A673 (cell line): ENCODE measurements around the gene TSKU. TPM values are rescaled to one million over a fixed set of nuclear protein-coding genes. Genes with fewer than 3 reads are reported as not detected.

Source experiments
- BruUV-seq: library from RNA; stranded (reverse); fragments of 400-500 nt; replicated peaks from 2 replicates; lab custom pipeline; 2021; lab: Mats Ljungman, UMichigan
- CTCF ChIA-PET: fragments of 300-600 bp; sonication (Branson Sonifier 250); formaldehyde crosslinking; loops from one replicate; lab custom pipeline; 2022; ENCODE audit warnings: antibody characterized with exemption; lab: Charles Lee
- POLR2A ChIA-PET: fragments of 300-600 bp; sonication (Branson Sonifier 250); formaldehyde crosslinking; loops from one replicate; lab custom pipeline; 2022; ENCODE audit warnings: antibody characterized with exemption; ENCODE audit not compliant: low non-redundant PET; lab: Charles Lee
- DNase-seq: peaks from one replicate; pipeline ENCODE4 v3.0.0-alpha.2; 2015; ENCODE audit warnings: low spot score
- H3K27ac ChIP-seq: fragments of 200-600 bp; sonication (generic); 2 replicates; pipeline ENCODE4 v1.5.1; 2016; ENCODE audit warnings: mixed run types, low read depth, mild to moderate bottlenecking, mixed read lengths, antibody characterized with exemption, low read length; ENCODE audit not compliant: poor library complexity, severe bottlenecking
- H3K27me3 ChIP-seq: fragments of 200-600 bp; sonication (generic); replicated peaks from 2 replicates; pipeline ENCODE4 v1.6.1; 2017; ENCODE audit warnings: mixed run types, low read depth, mild to moderate bottlenecking, mixed read lengths, antibody characterized with exemption, low read length; ENCODE audit not compliant: insufficient read depth, poor library complexity
- H3K36me3 ChIP-seq: fragments of 200-600 bp; sonication (generic); 2 replicates; pipeline ENCODE4 v1.6.1; 2016; ENCODE audit warnings: mixed run types, mild to moderate bottlenecking, mixed read lengths, antibody characterized with exemption, low read length; ENCODE audit not compliant: insufficient read depth, poor library complexity, severe bottlenecking
- H3K4me1 ChIP-seq: fragments of 200-600 bp; sonication (generic); 2 replicates; pipeline ENCODE4 v1.6.1; 2017; ENCODE audit warnings: mixed run types, mild to moderate bottlenecking, mixed read lengths, antibody characterized with exemption, low read length; ENCODE audit not compliant: insufficient read depth, poor library complexity, severe bottlenecking
- H3K4me3 ChIP-seq: fragments of 200-600 bp; sonication (generic); 2 replicates; pipeline ENCODE4 v1.5.1; 2016; ENCODE audit warnings: low read depth, mixed run types, mild to moderate bottlenecking, mixed read lengths, low read length; ENCODE audit not compliant: poor library complexity, severe bottlenecking
- H3K9me3 ChIP-seq: fragments of 200-600 bp; sonication (generic); 2 replicates; pipeline ENCODE4 v1.6.1; 2016; ENCODE audit warnings: mixed run types, low read depth, mild to moderate bottlenecking, mixed read lengths, antibody characterized with exemption, low read length; ENCODE audit not compliant: poor library complexity, severe bottlenecking
- EZH2 ChIP-seq: fragments of 200-600 bp; sonication (generic); IDR thresholded peaks from 2 replicates; pipeline ENCODE4 v1.6.1; 2017; ENCODE audit warnings: borderline replicate concordance, low read depth, mild to moderate bottlenecking, mixed read lengths, antibody characterized with exemption, low read length; ENCODE audit not compliant: poor library complexity, severe bottlenecking
- intact Hi-C: fragments of 100-400 bp; cut with micrococcal nuclease; formaldehyde crosslinking; loops from one replicate; pipeline ENCODE4 v1.10.0; 2022; ENCODE audit not compliant: unreplicated experiment
- total RNA-seq: library from RNA; stranded (reverse); gene quantifications from 2 replicates; pipeline ENCODE4 v1.2.3, GENCODE V29; 2021
- TF ChIP-seq, protein P1 (sequence below): fragments of 300-800, 200-600 bp; sonication (generic); conservative IDR thresholded peaks from 2 replicates; pipeline ENCODE4 v1.5.1; 2017; ENCODE audit warnings: low read depth, mild to moderate bottlenecking, antibody characterized with exemption, low read length, moderate library complexity, mixed read lengths

The TSKU gene
- total RNA-seq, 1 experiment from 2014 or later = 25.3 TPM

GRCh38 chr11:76764941-76765665 lies 18.1 kb upstream of the TSKU start:
- peaks cover 30% of the 10 kb centered on the region for H3K4me1 ChIP-seq
- H3K27ac ChIP-seq = no peak overlapping the region
- no TSS peak for BruUV-seq
- DNase-seq = no peak
- CTCF ChIA-PET = interaction anchor here (0.6 kb wide), 1 partner anchor 43 kb away, joined by 3 read pairs; no protein-coding TSS in a partner anchor
- TF ChIP-seq EZH2 = no peak
- H3K9me3 ChIP-seq = no peaks in the 10 kb centered on the region
- no peaks in the 10 kb centered on the region for H3K36me3 ChIP-seq
- no peaks in the 10 kb centered on the region for H3K27me3 ChIP-seq
- no peak overlapping the region for H3K4me3 ChIP-seq
- intact Hi-C loops = no loop called here
- POLR2A ChIA-PET = no interaction called here

GRCh38 chr11:76765863-76766350 lies 17.2 kb upstream of the TSKU start:
- H3K27ac ChIP-seq = no peak overlapping the region
- TF ChIP-seq, protein P1, sequence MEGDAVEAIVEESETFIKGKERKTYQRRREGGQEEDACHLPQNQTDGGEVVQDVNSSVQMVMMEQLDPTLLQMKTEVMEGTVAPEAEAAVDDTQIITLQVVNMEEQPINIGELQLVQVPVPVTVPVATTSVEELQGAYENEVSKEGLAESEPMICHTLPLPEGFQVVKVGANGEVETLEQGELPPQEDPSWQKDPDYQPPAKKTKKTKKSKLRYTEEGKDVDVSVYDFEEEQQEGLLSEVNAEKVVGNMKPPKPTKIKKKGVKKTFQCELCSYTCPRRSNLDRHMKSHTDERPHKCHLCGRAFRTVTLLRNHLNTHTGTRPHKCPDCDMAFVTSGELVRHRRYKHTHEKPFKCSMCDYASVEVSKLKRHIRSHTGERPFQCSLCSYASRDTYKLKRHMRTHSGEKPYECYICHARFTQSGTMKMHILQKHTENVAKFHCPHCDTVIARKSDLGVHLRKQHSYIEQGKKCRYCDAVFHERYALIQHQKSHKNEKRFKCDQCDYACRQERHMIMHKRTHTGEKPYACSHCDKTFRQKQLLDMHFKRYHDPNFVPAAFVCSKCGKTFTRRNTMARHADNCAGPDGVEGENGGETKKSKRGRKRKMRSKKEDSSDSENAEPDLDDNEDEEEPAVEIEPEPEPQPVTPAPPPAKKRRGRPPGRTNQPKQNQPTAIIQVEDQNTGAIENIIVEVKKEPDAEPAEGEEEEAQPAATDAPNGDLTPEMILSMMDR = no peak
- TF ChIP-seq EZH2 = no peak
- H3K36me3 ChIP-seq = no peaks in the 10 kb centered on the region
- intact Hi-C loops = no loop called here
- H3K4me3 ChIP-seq = no peak overlapping the region
- DNase-seq = no peak
- ChIA-PET POLR2A (no interaction called here), CTCF (no interaction called here)
- BruUV-seq = no TSS peak
- peaks cover 37% of the 10 kb centered on the region for H3K4me1 ChIP-seq
- H3K27me3 ChIP-seq = no peaks in the 10 kb centered on the region
- no peaks in the 10 kb centered on the region for H3K9me3 ChIP-seq

- no peaks in the 10 kb centered on the region for H3K9me3 ChIP-seq
- H3K27me3 ChIP-seq = no peaks in the 10 kb centered on the region
- H3K4me1 ChIP-seq = peaks cover 44% of the 10 kb centered on the region
- no peak overlapping the region for H3K4me3 ChIP-seq
- BruUV-seq = no TSS peak
- TF ChIP-seq, protein P1 = no peak
- TF ChIP-seq EZH2 = no peak
- H3K27ac ChIP-seq = no peak overlapping the region
- intact Hi-C loops = no loop called here
- ChIA-PET CTCF (no interaction called here), POLR2A (no interaction called here)
- no peaks in the 10 kb centered on the region for H3K36me3 ChIP-seq
- DNase-seq = no peak
Observed at GRCh38 chr11:76766521-76766920, 16.6 kb upstream of the TSKU start.

GRCh38 chr11:76767659-76768058 lies 15.5 kb upstream of the TSKU start:
- Histone ChIP-seq H3K27ac (peak overlapping the region; percentile 71), H3K9me3 (no peaks in the 10 kb centered on the region), H3K36me3 (no peaks in the 10 kb centered on the region), H3K4me3 (no peak overlapping the region), H3K27me3 (no peaks in the 10 kb centered on the region), H3K4me1 (peaks cover 51% of the 10 kb centered on the region)
- TF ChIP-seq, protein P1 = no peak
- no peak for TF ChIP-seq EZH2
- intact Hi-C loops = no loop called here
- BruUV-seq = no TSS peak
- CTCF ChIA-PET = no interaction called here
- POLR2A ChIA-PET = no interaction called here
- no peak for DNase-seq
